ENCODE data around the gene IQGAP1.
"Not testable (repeated sequence)": the region's sequence is repeated elsewhere in the genome, so short reads cannot be mapped to it uniquely, and the experiment has no call there.

Gene IQGAP1

DNA sequence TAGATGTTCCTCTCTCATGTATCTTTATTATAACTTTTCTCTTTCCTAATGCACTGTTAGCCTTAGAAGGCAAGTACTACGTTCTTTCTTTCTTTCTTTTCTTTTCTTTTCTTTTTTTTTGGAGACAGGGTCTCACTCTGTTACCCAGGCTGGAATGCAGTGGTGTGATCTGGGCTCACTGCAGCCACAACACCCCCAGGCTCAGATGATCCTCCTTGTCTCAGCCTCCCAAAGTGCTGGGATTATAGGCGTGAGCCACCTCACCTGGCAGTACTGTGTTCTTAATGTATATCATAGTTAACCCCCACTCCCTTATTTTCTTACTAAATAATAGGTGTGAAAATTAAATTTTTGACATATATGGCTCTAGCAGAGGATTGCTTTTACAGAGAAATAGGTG is 23.1 kb downstream of the IQGAP1 start:
- TF ChIP-seq, protein P1, sequence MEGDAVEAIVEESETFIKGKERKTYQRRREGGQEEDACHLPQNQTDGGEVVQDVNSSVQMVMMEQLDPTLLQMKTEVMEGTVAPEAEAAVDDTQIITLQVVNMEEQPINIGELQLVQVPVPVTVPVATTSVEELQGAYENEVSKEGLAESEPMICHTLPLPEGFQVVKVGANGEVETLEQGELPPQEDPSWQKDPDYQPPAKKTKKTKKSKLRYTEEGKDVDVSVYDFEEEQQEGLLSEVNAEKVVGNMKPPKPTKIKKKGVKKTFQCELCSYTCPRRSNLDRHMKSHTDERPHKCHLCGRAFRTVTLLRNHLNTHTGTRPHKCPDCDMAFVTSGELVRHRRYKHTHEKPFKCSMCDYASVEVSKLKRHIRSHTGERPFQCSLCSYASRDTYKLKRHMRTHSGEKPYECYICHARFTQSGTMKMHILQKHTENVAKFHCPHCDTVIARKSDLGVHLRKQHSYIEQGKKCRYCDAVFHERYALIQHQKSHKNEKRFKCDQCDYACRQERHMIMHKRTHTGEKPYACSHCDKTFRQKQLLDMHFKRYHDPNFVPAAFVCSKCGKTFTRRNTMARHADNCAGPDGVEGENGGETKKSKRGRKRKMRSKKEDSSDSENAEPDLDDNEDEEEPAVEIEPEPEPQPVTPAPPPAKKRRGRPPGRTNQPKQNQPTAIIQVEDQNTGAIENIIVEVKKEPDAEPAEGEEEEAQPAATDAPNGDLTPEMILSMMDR (IDR thresholded peaks at IDR 0.05; ENCODE audit: borderline replicate concordance, insufficient read depth, low read depth, low read length): no peak
- no peak overlapping the region for H3K4me3 ChIP-seq (ENCODE audit: low read depth, low read length)

DNA sequence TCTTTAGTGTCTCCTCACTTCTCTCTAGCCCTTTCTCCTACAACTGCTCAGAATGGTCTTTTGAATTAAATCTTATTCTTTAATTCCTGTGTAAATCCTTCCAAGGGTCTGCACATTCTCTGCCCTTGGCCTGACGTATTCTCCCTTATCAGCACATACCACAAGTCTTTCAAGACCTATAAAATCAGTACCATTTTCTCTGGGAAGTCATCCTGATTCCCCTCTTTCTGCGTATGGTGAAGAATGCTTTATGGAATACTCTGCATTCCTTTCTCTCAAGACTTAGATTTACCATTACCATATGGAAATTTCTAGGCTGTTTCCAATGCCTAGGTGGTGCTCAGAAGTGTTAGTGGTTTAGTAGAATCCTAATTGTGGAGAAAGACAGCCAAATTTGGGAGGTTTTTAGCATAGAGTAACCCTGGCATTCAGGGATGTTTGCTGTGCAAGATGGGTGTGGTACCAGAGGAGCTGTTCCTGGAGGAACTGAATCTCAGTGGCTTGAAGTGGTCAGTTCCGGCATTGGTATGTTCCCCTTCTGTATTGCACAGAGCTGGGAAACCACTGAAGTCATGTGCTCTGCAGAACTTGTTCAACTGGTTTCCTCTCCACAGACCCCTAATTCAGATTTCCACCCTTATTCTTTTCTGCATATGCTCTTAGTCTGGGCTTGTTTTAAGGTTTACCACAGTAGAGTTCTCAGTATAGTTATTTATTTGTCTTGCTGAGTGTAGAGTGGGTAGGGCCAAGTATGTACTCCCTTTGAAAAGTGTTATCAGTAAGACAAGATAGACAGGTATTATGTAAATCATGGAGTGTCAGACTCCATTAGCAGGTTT is 24.5 kb downstream of the IQGAP1 start:
- TF ChIP-seq, protein P1 (IDR thresholded peaks at IDR 0.05; ENCODE audit: borderline replicate concordance, insufficient read depth, low read depth, low read length): no peak
- no peak overlapping the region for H3K4me3 ChIP-seq (ENCODE audit: low read depth, low read length)

DNA sequence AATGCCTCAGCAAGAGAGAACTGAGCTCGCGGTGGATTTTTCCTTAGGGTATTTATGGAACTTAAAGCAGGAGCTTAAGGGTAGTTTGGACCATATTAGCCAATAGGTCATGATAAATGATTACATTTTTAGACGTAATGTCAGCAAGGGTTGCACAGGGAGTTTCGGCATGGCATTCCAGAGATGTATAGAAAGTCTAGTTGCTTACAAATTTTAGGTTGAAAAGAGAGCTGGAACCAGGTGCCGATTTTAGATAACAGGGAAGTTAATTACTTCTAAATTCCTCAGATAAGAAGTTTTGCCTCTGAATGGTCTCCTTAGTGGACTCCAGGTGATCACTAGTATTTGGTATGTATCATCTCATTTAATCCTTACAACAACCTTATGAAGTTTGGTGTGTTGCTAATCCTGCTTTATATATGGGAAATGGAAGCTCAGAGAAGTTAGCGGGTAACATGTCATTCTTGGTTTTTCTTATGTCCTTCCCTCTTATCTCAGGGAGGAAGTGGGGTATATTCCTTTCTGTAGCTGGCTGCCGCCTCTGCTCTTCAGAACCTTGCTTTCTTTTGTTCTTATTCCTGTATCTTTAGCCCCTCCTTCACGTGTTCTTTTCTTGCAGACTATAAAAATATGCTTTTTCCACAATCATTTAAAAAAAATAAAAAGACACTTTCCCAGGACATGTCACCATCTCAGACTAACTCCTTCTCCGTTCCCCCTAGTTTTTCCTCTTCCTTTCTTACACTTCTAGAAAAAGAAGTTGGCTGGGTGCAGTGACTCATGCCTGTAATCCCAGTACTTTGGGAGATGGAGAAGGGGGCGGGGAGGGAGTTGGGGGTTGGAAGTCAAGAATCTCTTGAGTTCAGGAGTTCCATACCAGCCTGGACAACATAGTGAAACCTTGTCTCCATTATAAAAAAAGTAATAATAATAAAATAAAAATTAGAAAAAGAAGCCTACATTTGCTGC is 25.7 kb downstream of the IQGAP1 start:
- TF ChIP-seq, protein P1 (IDR thresholded peaks at IDR 0.05; ENCODE audit: borderline replicate concordance, insufficient read depth, low read depth, low read length): no peak
- H3K4me3 ChIP-seq (ENCODE audit: low read depth, low read length): no peak overlapping the region

- TF ChIP-seq, protein P1 (IDR thresholded peaks at IDR 0.05; ENCODE audit: borderline replicate concordance, insufficient read depth, low read depth, low read length): no peak
- H3K4me3 ChIP-seq (ENCODE audit: low read depth, low read length): no peak overlapping the region
Observed at GRCh38 chr15:90414408-90415028, 26.5 kb downstream of the IQGAP1 start.

GRCh38 chr15:90416052-90416451 is 28.0 kb downstream of the IQGAP1 start:
- H3K4me3 ChIP-seq (ENCODE audit: low read depth, low read length): not testable (repeated sequence)

GRCh38 chr15:90418627-90419026 is 30.6 kb downstream of the IQGAP1 start:
- TF ChIP-seq, protein P1 (IDR thresholded peaks at IDR 0.05; ENCODE audit: borderline replicate concordance, insufficient read depth, low read depth, low read length): no peak
- H3K4me3 ChIP-seq (ENCODE audit: low read depth, low read length): no peak overlapping the region

DNA sequence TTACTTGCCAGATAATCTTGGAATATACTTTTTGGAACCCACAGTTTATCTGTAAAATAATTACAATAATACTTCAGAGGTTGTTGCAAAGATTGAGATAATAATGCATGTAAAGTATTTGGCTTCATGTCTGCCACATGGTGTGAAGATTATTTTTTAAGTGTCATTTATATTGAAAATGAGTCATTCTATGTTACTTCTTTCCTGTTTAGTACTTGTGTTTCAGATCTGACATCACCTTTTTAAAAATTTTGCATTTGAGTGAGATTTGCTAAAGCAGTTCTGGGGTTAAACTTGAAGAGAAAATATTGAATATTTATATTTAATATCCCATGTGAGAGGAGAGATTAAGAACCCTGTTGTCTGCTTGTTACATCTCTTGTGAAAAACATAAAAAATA is 31.2 kb downstream of the IQGAP1 start:
- TF ChIP-seq, protein P1 (IDR thresholded peaks at IDR 0.05; ENCODE audit: borderline replicate concordance, insufficient read depth, low read depth, low read length): no peak
- H3K4me3 ChIP-seq (ENCODE audit: low read depth, low read length): no peak overlapping the region

Measured in GM12875 (cell line).